Trophoblast cell (in vitro differentiated cells and primary cell): ENCODE data around the gene IP6K1.

Experiments used
- DNase-seq, 2 donors: peaks; one replicate each; pipeline ENCODE4 v3.0.0-alpha.2; 2016
- H2AFZ ChIP-seq: 2 replicates; pipeline ENCODE4 v1.6.1; 2013; ENCODE audit warnings: low read length, moderate library complexity, mild to moderate bottlenecking; ENCODE audit not compliant: insufficient read depth, poor library complexity
- H2AK5ac ChIP-seq: 2 replicates; pipeline ENCODE4 v1.6.1; 2013; ENCODE audit warnings: mild to moderate bottlenecking, low read length
- H2BK120ac ChIP-seq: 2 replicates; pipeline ENCODE4 v1.6.1; 2013; ENCODE audit warnings: low read length, mild to moderate bottlenecking, moderate library complexity; ENCODE audit not compliant: insufficient read depth, poor library complexity
- H2BK12ac ChIP-seq: 2 replicates; pipeline ENCODE4 v1.6.1; 2013; ENCODE audit warnings: mild to moderate bottlenecking, low read length, moderate library complexity
- H2BK5ac ChIP-seq: 2 replicates; pipeline ENCODE4 v1.6.1; 2013; ENCODE audit warnings: low read length, low read depth, moderate library complexity, mild to moderate bottlenecking; ENCODE audit not compliant: poor library complexity
- H3K14ac ChIP-seq: 2 replicates; pipeline ENCODE4 v1.6.1; 2013; ENCODE audit warnings: mild to moderate bottlenecking, low read length
- H3K18ac ChIP-seq: 2 replicates; pipeline ENCODE4 v1.6.1; 2013; ENCODE audit warnings: mild to moderate bottlenecking, low read length
- H3K23ac ChIP-seq: 2 replicates; pipeline ENCODE4 v1.6.1; 2013; ENCODE audit warnings: low read length
- H3K27ac ChIP-seq: 2 replicates; pipeline ENCODE4 v1.5.1; 2013; ENCODE audit warnings: low read depth, mild to moderate bottlenecking, inconsistent platforms, low read length, moderate library complexity
- H3K27me3 ChIP-seq: 2 replicates; pipeline ENCODE4 v1.6.1; 2013; ENCODE audit warnings: inconsistent platforms, mild to moderate bottlenecking, low read length, moderate library complexity; ENCODE audit not compliant: insufficient read depth
- H3K36me3 ChIP-seq, 2 experiments: 1 replicate in 1 of 2; 2 replicates in 1 of 2; pipeline ENCODE4 v1.6.1; 2013; ENCODE audit warnings: low read length in 2 of 2, mild to moderate bottlenecking in 2 of 2, moderate library complexity in 1 of 2; ENCODE audit not compliant: insufficient read depth in 2 of 2, control insufficient read depth in 1 of 2
- H3K4ac ChIP-seq: 2 replicates; pipeline ENCODE4 v1.6.1; 2013; ENCODE audit warnings: low read depth, mild to moderate bottlenecking, low read length, moderate library complexity
- H3K4me1 ChIP-seq, 2 experiments: 1 replicate in 1 of 2; 2 replicates in 1 of 2; pipeline ENCODE4 v1.6.1; 2013; ENCODE audit warnings: low read length in 2 of 2, mild to moderate bottlenecking in 2 of 2, moderate library complexity in 1 of 2; ENCODE audit not compliant: insufficient read depth in 2 of 2, control insufficient read depth in 1 of 2
- H3K4me2 ChIP-seq: 2 replicates; pipeline ENCODE4 v1.6.1; 2013; ENCODE audit warnings: inconsistent platforms, mild to moderate bottlenecking, low read length, moderate library complexity
- H3K4me3 ChIP-seq: 2 replicates; pipeline ENCODE4 v1.5.1; 2013; ENCODE audit warnings: mild to moderate bottlenecking, low read depth, low read length, inconsistent platforms
- H3K79me1 ChIP-seq: one replicate; pipeline ENCODE4 v1.6.1; 2013; ENCODE audit warnings: low read length
- H3K79me2 ChIP-seq: 2 replicates; pipeline ENCODE4 v1.6.1; 2013; ENCODE audit warnings: low read length, mild to moderate bottlenecking; ENCODE audit not compliant: control insufficient read depth, insufficient read depth, poor library complexity
- H3K9ac ChIP-seq: 2 replicates; pipeline ENCODE4 v1.6.1; 2013; ENCODE audit warnings: mild to moderate bottlenecking, low read length
- H3K9me3 ChIP-seq: 2 replicates; pipeline ENCODE4 v1.6.1; 2013; ENCODE audit warnings: low read depth, mild to moderate bottlenecking, control low read depth, inconsistent platforms, low read length; ENCODE audit not compliant: insufficient read depth
- H4K12ac ChIP-seq: 2 replicates; pipeline ENCODE4 v1.6.1; 2013; ENCODE audit warnings: low read depth, mild to moderate bottlenecking, low read length, moderate library complexity
- H4K8ac ChIP-seq: 2 replicates; pipeline ENCODE4 v1.6.1; 2013; ENCODE audit warnings: low read depth, mild to moderate bottlenecking, low read length, moderate library complexity
- H4K91ac ChIP-seq: one replicate; pipeline ENCODE4 v1.6.1; 2013; ENCODE audit warnings: low read depth, mild to moderate bottlenecking, low read length, moderate library complexity
- WGBS: extraction: QIAGEN DNeasy Blood & Tissue Kit; methylation state at CpG from one replicate; pipeline ENCODE4 v1.1.7; 2013; ENCODE audit warnings: missing lambda C conversion rate; ENCODE audit not compliant: insufficient read length, insufficient coverage; ENCODE audit errors: extremely low coverage; 5-methylcytosine and 5-hydroxymethylcytosine counted together

The IP6K1 gene

GRCh38 chr3:49713336-49714105 lies 72.8 kb downstream of the IP6K1 start:
- H3K27me3 ChIP-seq, result no peaks in the 10 kb centered on the region
- no peak overlapping the region for H3K4me2 ChIP-seq
- H3K36me3 ChIP-seq, result peaks cover 10 to 20% of the 10 kb centered on the region in 2 experiments
- H2AK5ac ChIP-seq, result no peak overlapping the region
- no peak overlapping the region for H3K23ac ChIP-seq
- no peak overlapping the region for H3K9ac ChIP-seq
- H3K4me1 ChIP-seq, result peaks cover 0 to 3% of the 10 kb centered on the region in 2 experiments
- H3K27ac ChIP-seq, result no peak overlapping the region
- no CpG with 5 or more reads among the region's 25 CpGs for WGBS
- H4K91ac ChIP-seq, result no peak overlapping the region
- H3K79me2 ChIP-seq, result no peaks in the 10 kb centered on the region
- no peak overlapping the region for H3K4ac ChIP-seq
- no peaks in the 10 kb centered on the region for H3K79me1 ChIP-seq
- H3K9me3 ChIP-seq, result peaks cover 5% of the 10 kb centered on the region
- H2BK120ac ChIP-seq, result no peak overlapping the region
- H2AFZ ChIP-seq, result no peak overlapping the region
- H3K18ac ChIP-seq, result no peak overlapping the region
- no peak overlapping the region for H4K8ac ChIP-seq
- no peak overlapping the region for H2BK5ac ChIP-seq
- no peak for DNase-seq
- H2BK12ac ChIP-seq, result no peak overlapping the region
- no peak overlapping the region for H3K14ac ChIP-seq
- H3K4me3 ChIP-seq, result no peak overlapping the region
- H4K12ac ChIP-seq, result no peak overlapping the region

- no CpG with 5 or more reads among the region's 7 CpGs for whole genome bisulfite sequencing
- Histone ChIP-seq H2BK12ac (no peak overlapping the region), H3K4me2 (no peak overlapping the region), H3K36me3 (peaks cover 10 to 20% of the 10 kb centered on the region in 2 experiments), H2BK5ac (no peak overlapping the region), H2AFZ (no peak overlapping the region), H3K23ac (no peak overlapping the region), H3K79me2 (no peaks in the 10 kb centered on the region), H4K8ac (no peak overlapping the region), H2BK120ac (no peak overlapping the region), H4K91ac (no peak overlapping the region), H3K14ac (no peak overlapping the region), H3K27ac (no peak overlapping the region), H3K79me1 (no peaks in the 10 kb centered on the region), H2AK5ac (no peak overlapping the region), H3K4me3 (no peak overlapping the region), H3K27me3 (no peaks in the 10 kb centered on the region), H3K4me1 (peaks cover 0 to 3% of the 10 kb centered on the region in 2 experiments), H4K12ac (no peak overlapping the region), H3K18ac (no peak overlapping the region), H3K9me3 (peaks cover 2% of the 10 kb centered on the region), H3K9ac (no peak overlapping the region), H3K4ac (no peak overlapping the region)
- no peak for DNase-seq
These were observed 73.6 kb downstream of the IP6K1 start for GRCh38 chr3:49712631-49713317.

GRCh38 chr3:49712166-49712565 lies 74.2 kb downstream of the IP6K1 start:
- Histone ChIP-seq H3K79me1 (no peaks in the 10 kb centered on the region), H3K18ac (no peak overlapping the region), H4K8ac (no peak overlapping the region), H3K27me3 (no peaks in the 10 kb centered on the region), H3K4me2 (no peak overlapping the region), H3K4ac (no peak overlapping the region), H3K9ac (no peak overlapping the region), H2AFZ (no peak overlapping the region), H4K12ac (no peak overlapping the region), H3K79me2 (no peaks in the 10 kb centered on the region), H2BK120ac (no peak overlapping the region), H3K9me3 (peaks cover 2% of the 10 kb centered on the region), H3K14ac (no peak overlapping the region), H4K91ac (no peak overlapping the region), H3K4me1 (peaks cover 0 to 3% of the 10 kb centered on the region in 2 experiments), H2BK5ac (no peak overlapping the region), H3K4me3 (no peak overlapping the region), H3K27ac (no peak overlapping the region), H3K23ac (no peak overlapping the region), H2AK5ac (no peak overlapping the region), H2BK12ac (no peak overlapping the region), H3K36me3 (peaks cover 10 to 20% of the 10 kb centered on the region in 2 experiments)
- no peak for DNase-seq
- WGBS, result no CpG with 5 or more reads among the region's 11 CpGs

GRCh38 chr3:49711489-49711888 lies 74.9 kb downstream of the IP6K1 start:
- Histone ChIP-seq H2BK120ac (no peak overlapping the region), H3K36me3 (peaks cover 17 to 18% of the 10 kb centered on the region in 2 experiments), H2BK5ac (no peak overlapping the region), H3K4ac (no peak overlapping the region), H3K9ac (no peak overlapping the region), H3K9me3 (peaks cover 4% of the 10 kb centered on the region), H4K8ac (no peak overlapping the region), H3K27ac (no peak overlapping the region), H3K4me1 (peaks cover 0 to 3% of the 10 kb centered on the region in 2 experiments), H3K79me1 (no peaks in the 10 kb centered on the region), H3K79me2 (no peaks in the 10 kb centered on the region), H2BK12ac (no peak overlapping the region), H3K18ac (no peak overlapping the region), H4K91ac (no peak overlapping the region), H3K4me3 (no peak overlapping the region), H3K23ac (no peak overlapping the region), H3K27me3 (no peaks in the 10 kb centered on the region), H2AFZ (no peak overlapping the region), H3K14ac (no peak overlapping the region), H3K4me2 (no peak overlapping the region), H2AK5ac (no peak overlapping the region), H4K12ac (no peak overlapping the region)
- no CpG with 5 or more reads among the region's 5 CpGs for WGBS
- no peak for DNase-seq
